GM18499 (cell line): Measurements from ENCODE around the gene DNAJB9.

Source experiments
- ATAC-seq: cut with Tn5 transposase; IDR thresholded peaks from one replicate; pipeline ENCODE4 v1.9.1; 2021; ENCODE audit warnings: moderate number of reproducible peaks; ENCODE audit not compliant: insufficient read depth, unreplicated experiment

Gene DNAJB9

DNA sequence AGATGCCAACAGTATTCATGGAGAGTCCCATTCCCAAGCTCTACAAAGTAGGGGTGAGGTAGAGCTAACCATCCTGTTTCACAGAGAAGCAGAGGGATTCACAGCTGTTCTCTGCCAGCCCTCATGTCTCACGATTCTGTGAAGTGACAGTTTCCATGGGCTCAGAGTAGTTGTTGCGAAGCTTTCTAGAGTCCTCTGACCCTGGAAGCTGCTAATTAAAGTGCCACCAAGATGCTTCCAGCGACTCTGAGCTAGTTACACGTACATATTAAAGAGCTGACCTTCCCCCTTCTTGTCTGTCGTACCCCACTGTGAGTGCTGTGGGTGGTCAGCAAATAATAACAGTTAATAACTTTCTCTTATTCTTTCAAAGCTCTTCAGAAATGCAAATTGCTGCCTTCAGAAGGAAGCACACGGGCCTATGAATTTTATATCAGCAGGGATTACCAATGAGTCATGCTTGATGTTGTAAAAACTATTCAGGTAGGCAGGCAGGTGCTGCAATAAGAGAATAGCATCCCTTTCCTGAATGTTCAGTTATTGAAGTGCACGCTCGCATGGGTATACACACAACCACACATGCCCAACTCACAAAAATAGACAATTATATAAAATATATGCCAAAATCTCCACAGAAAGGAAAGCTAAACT, 34.1 kb downstream of the DNAJB9 start:
- ATAC-seq, result no peak

DNA sequence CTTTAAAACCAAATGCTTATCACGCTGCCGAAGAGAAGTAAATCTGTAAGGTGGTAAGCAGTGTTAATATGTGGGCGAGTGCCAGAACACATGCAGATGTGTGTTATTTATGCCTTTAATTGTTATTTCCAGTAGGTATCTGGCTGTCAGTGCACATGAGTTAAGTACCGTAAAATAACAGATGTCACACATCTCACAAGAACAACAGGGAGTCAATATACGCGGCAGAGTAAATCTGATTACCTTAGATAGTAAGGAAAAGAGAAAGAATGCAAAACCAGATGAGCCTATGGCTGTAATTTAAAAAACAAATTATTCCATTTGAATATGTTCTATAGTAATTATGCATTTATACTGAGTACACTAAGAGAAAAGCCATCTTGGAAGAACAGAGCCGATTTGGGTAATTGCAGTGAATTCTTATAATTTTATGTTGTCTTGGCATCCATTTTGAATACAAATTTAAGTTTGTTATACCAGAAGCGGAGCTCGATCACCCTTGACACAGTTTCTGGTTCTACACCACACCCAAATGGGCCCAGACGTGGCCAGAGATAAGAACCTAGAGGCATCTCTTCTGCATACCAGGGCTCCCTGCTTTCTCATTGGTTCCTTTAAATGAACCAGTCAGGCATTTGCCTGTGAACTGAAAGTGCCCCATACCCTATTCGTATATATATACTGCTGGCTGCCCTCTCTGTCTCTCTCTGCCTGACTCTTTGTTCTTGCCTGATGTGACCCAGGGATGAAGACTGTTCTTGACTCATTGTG, 34.8 kb downstream of the DNAJB9 start:
- ATAC-seq, result no peak

DNA sequence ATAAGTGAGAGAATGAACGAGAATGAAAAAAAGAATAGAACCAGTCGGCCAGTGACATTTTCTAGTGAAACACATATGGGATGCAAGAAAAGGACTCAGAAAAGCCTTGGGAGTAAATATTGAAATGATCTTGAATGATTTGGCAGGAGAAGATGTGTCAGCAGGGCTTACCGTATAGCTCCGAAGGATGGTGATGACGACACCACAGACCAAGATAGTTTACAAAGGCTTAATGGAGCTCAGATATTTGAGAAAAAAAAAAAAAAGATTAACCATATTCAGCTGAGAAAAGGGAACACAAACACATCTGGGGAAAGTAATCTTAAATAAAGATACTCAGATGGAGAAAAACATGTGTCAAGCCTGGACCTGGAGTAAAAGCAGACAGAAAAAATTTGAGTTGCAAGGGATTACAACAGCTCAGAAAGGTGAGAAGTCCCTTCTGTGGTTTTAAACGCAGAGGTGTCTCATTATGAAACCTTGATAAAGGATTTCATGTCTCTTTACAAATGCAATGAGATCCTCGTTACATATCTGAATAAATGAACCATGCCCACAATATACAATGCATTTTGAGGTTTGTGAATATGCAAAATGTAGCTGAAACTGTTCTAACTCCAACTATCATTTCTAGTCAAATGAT, 36.0 kb downstream of the DNAJB9 start:
- peak; percentile 45 for ATAC-seq

DNA sequence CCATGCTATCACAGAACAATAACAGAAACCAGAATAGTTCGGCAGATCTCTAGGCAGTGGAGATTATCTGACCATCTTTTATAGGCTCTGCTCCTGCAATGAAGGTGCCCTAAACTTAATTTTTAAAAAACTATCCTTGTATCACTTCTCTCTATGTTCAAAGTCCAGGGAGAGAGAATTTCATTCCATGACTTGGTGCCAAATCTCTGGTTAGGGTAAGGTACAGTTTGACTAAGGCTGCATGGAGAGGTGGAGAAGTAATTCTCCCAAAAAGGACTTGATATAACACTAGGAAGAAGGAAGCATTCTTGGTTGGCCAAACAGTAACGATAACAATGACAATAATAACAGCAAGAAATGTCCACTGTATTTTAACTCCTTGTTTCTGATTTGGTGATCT, 40.0 kb downstream of the DNAJB9 start:
- ATAC-seq, result no peak

DNA sequence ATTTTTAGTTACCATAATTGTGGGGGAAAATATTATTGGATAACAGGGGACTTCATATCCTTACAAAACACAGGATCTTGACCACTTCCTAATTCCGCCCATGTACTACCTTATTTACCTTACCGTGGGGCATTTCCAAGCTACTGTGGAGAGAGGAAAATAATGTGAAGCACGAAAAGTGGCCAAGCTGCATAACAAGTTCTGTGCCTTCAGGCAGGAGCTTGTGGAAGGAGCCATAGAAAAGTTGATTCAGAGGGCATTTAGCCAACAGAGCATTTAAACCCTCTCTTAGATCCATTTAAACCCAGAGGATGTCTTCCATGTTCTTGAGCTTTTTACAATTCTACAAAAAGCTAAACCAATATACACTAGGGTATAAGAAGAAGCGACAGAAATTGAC, 41.6 kb downstream of the DNAJB9 start:
- no peak for ATAC-seq

DNA sequence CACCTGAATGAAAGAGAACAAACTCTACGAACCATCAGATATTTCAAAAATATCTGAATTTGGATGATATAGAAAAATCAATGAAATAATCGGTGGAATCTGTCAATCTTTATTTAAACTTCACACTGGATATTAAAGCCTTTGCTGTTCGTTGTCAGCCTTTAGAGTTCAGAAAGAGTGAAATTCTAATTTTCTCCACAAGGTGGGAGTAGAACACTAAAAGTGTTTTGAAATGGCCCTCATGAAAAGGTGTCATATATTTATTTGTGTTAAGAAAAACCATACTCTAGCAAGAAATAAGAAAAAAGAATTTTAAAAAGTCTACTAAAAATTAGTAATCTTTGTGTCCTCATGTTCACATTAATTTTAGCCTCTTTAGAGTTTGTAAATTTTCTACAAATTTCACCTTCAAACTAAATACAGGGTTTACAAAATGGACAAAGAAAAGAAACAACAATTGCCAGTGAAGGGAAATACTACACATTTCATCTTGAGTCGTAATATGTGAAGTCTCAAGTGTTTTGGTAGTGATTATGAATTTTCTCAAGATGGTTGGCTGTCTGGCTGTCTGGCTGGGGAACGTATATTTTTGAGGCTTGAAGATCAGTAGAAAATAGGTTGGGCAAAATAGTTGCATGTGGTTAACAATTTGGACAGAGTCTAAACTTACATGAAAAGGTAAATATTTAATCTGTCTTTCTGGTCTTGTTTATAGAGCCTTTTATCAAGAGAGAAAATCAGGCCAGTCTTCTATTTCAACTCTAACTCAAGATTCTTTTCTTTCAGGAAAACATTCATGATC, 43.7 kb downstream of the DNAJB9 start:
- ATAC-seq, result peak; percentile 80

DNA sequence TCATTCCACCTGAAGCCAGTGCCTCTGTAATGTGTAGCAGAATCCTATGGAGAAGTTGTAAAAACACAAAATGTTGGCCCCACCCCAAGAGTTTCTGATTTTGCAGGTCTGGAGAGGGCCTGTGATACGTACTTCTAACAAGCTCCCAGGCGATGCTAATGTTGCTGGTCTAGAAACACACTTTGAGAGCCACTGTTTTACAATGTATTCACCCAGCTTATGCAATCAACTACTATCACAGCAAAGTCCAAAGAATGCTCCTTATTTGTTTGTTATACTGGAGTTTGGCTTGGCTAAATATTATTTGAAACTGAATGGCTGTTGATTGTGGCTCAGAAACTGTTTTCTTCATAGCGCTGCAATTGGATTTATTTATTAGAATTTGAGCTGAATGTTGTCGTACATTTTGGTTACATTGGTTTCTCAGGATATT, 44.3 kb downstream of the DNAJB9 start:
- ATAC-seq, result no peak

DNA sequence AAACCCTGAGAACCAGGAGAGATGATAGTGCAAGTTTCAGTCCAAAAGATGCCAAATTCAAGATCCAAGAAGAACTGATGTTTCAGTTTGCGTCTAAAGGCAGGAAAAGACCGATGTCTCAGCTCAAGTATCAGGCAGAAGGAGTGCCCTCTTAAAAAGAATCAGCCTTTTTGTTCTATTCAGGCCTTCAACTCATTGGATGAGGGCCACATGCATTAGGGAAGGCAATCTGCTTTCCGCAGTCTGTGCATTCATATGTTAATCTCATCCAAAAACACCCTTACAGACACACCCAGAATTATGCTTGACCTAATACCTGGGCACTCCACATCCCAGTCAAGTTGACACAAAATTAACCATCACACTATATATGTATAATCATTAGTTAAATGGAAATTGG, 45.2 kb downstream of the DNAJB9 start:
- no peak for ATAC-seq

DNA sequence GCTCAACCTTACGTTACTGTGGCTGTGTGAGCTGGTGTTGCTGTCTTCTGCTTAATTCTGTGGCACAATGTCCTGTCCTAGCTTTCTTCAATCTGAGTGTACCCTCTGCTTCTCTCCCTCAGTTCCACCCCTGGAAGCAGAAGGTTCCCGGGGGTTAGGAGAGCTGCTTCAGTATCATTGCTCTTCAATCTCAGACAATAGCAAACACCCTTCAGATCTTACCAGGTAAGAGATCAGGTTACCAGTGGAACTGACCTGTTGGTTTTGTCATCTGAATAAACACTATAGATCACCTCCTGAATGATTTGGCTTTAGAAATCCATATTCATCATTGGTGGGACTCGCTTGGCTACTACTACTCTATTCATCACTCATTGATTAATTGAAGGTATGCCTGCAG, 48.4 kb downstream of the DNAJB9 start:
- no peak for ATAC-seq

DNA sequence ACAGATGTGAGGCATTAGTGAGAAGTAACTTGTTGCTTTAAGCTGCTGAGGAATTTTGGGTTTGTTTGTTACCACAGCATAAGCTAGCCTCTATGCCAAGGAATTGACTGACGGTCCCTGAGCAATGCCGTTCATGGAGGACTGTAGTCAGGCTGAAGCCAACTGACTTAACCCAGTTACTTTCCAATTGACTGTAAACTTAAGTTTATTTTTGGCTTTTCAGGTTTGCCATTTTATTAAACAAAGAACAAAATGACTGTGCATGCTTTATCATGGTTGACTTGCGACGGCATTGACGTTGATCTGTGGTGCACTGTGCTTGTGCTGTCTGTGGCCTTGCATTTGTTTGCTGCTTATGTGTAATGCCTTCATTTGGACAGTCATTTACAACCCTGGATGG, 53.5 kb downstream of the DNAJB9 start:
- peak; percentile 90 for ATAC-seq
